ENCODE data around the gene PPARGC1A.

PPARGC1A gene

GRCh38 chr4:23911675-23912455 lies 22.0 kb upstream of the PPARGC1A start:
- no peak for DNase-seq (ENCODE audit: low read depth in 2 of 2)

DNA sequence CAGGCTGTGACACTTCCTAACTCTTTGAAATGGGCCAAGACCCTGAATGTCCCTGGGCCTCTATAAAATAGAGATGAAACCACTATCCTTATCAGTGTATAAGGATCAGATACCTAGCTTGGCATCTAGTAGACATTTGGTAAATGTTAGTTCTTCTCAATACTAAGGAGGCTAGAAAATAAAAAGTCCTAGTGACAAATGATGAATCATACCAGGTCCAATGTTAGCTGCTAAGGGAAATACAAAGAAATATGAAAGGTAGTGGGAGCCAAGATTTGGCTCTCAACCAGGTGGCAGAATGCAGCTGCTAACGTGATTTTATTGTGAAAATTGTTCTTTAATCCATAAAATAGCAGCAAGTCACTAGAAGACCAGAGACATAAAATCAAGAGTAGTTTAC lies 19.8 kb upstream of the PPARGC1A start:
- DNase-seq (ENCODE audit: low read depth in 2 of 2) = no peak

DNA sequence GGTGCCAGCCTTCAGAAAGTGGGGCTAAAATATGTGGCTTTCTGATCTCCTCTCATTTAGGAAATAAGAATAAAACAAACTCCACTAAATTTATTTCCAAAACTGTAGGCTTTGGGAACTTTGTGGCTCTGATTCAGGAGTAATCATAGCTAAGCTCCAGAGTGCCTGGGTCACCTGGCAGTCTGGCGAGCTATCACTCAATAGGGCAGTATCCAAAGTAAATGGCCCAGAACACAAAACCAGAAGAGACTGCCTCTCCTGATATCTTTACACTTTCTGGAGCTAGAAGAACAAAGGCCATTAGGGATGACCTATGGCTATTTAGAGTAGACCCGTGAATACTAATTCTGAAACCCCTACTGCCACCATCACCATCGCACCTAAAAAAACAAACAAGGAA lies 17.0 kb upstream of the PPARGC1A start:
- DNase-seq (ENCODE audit: low read depth in 2 of 2) = no peak

DNA sequence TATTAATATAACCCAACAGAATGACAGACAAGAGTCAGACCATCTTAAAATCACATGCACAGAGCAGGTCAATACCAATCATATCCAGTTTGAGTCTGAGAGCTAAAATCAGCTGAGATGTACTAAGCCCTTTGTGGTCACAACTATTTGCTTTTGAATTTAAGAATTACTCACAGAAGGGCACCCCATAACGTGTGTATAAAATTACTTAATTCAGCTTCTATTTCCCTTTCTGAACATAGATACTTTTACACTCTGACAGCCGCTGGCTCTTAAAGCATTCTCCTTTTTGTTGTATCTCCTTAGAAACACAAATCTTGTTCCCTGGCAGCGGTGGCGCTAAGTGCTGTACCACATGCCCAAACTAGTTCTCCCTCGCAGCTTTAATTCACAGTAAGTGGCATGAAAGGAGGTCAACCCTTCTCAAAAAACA lies 14.8 kb upstream of the PPARGC1A start:
- DNase-seq (ENCODE audit: low read depth in 2 of 2) = no peak

- DNase-seq (ENCODE audit: low read depth in 2 of 2) = no peak
These were observed 14.1 kb upstream of the PPARGC1A start for GRCh38 chr4:23903859-23904438.

GRCh38 chr4:23902222-23902804 lies 12.5 kb upstream of the PPARGC1A start:
- DNase-seq (ENCODE audit: low read depth in 2 of 2) = no peak

DNA sequence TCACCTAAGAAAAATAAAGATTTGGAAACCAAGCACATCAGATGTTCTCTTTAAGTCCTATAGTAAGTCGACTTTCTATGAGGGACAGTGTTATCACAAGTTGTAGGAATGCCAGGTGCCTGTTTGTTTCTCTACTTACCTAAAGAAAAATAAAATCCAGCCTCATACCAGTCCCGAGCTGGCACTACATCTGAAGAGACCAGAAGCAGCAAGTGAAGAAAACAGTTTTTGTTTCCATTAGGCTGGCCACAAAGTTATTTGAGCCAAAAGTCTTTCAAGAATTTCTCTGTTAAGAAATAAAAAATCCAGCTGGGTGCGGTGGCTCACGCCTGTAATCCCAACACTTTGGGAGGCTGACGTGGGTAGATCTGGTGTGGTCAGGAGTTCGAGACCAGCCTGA lies 10.8 kb upstream of the PPARGC1A start:
- DNase-seq (ENCODE audit: low read depth in 2 of 2) = no peak

DNA sequence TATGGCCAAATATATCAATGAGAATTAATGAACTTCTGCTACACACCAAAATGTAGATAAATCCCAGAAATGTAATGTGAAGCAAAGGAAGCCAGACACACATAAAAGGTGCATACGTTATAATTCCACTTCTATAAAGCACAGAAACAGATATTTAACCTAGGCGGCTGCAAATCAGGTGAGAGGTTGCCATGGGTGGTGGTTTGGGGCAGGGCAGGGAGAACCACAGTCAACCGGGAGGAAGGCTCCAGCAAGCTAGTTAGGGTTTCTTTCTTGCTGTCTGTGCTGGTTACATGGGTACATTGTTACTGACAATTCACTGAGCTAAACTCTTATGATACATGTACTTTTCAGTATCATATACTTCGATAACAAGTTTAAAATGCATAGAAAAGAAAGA lies 9.7 kb upstream of the PPARGC1A start:
- DNase-seq (ENCODE audit: low read depth in 2 of 2) = no peak

GRCh38 chr4:23897564-23898109 lies 7.8 kb upstream of the PPARGC1A start:
- DNase-seq (ENCODE audit: low read depth in 2 of 2) = no peak

- DNase-seq (ENCODE audit: low read depth in 2 of 2) = no peak
These were observed 4.2 kb upstream of the PPARGC1A start for GRCh38 chr4:23894021-23894420.

- DNase-seq (ENCODE audit: low read depth in 2 of 2) = no peak
These were observed 1.2 kb upstream of the PPARGC1A start for GRCh38 chr4:23891064-23891421.

- DNase-seq (ENCODE audit: low read depth in 2 of 2) = no peak
These were observed 669 bp upstream of the PPARGC1A start for GRCh38 chr4:23890369-23891063.

GRCh38 chr4:23889391-23889790 lies 456 bp downstream of the PPARGC1A start:
- no peak for DNase-seq (ENCODE audit: low read depth in 2 of 2)

DNA sequence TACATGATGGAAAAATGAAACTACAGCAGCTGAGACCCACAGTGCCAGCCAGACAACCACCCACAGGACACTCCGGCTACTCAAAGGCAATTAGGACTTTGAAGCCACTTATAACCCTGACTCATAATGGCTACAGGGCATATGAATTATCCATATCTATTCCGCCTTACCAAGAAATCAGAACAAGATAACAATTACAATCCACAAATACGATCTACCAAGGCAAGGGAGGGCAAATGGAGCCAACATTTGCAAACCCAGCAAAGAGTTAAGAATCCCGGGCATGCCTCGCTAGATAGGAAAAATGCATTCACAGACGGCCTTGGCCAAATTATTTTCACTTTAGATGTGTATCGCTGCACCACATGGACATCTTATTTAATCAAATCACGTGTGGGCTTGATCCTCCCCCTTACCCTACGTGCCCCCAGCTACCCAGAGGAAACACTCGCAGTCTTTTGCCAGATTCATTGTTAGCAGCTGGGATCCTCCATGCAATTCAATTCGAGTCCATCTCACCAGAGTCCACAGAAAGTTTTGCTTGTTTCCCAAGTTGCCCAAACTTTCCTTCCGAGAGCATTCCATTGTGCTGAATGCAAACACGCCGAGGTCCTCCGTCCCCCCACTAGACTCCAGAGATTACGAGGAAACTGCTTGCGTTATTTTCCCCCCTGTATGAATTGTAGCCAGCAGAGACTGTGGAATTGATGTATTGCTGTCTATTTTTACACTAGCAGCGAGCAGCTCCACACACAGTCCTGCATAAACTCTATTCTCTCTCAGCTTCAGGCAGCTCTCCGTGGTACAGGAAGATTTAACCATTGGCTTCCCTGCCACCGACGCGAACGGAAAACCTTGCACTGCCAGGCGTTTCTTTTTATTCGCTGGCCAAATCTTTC lies 1.2 kb downstream of the PPARGC1A start:
- DNase-seq (ENCODE audit: low read depth in 2 of 2) = no peak

DNA sequence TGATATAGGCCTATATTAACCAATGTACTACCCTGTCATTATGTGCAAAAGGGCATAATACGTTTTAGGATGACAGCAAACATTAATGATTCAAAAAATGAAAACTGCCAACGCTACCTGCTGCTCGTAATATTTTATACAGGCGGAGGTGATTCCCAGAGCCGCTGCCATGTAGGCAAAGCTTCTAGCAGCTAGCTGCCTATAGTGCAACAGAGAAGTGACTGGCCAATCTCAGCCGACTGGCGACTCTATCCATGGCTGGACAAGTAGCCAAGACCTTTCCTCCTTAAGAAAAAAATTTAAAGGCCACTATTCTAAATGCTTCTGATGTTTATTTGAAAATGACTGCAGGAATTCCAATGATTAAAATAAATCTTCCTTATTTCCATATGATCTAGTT lies 1.9 kb downstream of the PPARGC1A start:
- DNase-seq (ENCODE audit: low read depth in 2 of 2) = no peak

DNA sequence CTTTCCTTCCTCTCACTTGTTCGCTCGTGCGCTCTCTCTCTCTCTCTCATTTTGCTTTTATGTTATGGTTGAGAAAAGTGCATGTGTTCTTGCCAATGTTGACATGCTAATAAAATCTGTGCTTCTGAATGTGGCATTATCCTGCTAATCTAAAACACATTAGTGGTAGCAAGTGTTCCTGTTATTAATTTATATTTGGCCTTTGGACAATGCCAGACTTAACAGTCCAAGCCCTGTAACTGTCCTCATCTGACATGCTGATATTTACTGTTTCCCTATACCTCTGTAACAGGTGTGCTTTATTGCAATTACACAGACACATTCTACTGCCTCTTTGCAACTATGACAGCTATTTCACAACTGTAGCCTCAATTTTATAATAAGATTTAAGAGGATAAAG lies 2.7 kb downstream of the PPARGC1A start:
- DNase-seq (ENCODE audit: low read depth in 2 of 2) = no peak

DNA sequence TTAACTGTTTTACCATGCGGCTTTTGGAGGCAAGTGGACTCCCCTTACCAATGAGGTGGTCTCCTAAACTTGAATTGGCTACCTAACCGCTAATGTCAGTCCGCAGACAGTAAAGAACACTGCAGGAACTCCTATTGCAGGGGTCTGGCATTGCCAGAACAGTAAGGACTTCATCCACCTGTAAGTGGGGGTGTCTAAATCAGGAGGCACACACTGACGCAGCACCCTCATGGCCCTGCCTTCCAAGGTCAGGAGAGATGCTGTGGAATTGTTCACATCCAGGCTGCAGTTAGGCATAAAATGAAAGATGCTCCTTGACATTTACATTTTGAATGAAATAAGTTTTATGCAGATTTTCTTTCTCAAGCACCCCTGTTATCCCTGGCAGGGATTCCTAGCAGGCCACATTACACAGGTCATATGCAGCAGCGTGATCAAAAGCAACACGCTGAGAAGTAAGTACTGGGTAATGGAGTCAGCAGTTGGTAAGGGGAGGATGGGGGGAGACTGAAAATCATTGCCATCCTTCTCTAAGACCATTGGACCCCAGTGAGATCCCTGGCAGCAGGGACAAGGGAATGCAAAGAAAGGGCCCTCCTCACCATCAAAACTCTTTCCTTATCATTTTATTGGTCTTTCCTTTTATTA lies 3.8 kb downstream of the PPARGC1A start:
- no peak for DNase-seq (ENCODE audit: low read depth in 2 of 2)

- DNase-seq (ENCODE audit: low read depth in 2 of 2) = no peak
These were observed 5.1 kb downstream of the PPARGC1A start for GRCh38 chr4:23884741-23885140.

- no peak for DNase-seq (ENCODE audit: low read depth in 2 of 2)
These were observed 5.6 kb downstream of the PPARGC1A start for GRCh38 chr4:23884261-23884660.

GRCh38 chr4:23882976-23883531 lies 6.8 kb downstream of the PPARGC1A start:
- no peak for DNase-seq (ENCODE audit: low read depth in 2 of 2)

All from stimulated activated CD8-positive, alpha-beta memory T cell treated with anti-CD3 and anti-CD28 coated beads, Interleukin-15, amount 100 ng/mL, for 4 hours (primary cell).